ENCODE results near the gene SMYD3. TPM values are rescaled to one million over a fixed set of nuclear protein-coding genes. Genes with fewer than 3 reads are reported as not detected.

The SMYD3 gene
- total RNA-seq, 1 donor from 2014 or later = 23.8 TPM

DNA sequence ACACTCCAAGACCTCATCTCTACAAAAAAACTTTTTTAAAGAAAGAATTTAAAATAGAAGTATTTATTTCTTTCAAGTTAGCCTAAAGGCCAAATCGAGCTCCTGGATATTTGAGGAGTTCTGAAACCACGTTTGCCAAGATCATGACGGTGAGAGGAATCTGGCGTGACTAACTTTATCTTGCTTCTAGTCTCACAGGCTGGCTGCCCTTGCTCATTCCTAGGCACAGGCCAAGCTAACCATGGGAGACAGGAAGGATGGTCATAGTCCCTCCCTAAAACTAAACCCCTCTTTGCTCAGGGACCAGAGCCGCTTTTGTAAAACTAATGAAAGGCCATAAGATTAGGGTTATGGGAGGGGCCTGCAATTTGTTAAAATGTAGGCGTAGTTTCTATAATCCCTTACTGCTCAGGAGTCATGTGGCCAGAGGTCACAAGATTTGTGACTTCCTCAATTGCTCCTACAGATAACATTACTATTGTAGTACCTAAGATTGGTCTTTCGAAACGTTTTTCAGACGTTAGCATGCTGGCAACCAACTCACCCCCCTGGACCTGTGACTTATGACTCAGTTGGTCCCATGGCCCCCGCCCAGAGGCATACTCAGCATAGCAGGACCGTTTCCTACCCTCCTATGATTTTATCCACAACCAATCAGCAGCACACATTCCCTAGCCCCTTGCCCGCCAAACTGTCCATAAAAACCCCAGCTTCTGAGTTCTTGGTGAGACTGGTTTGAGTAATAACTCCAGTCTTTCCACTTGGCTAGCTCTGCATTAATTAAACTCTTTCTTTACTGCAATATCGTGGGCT is 425.0 kb downstream of the SMYD3 start:
- DNase-seq (ENCODE audit: low read depth) = no peak
- H3K4me3 ChIP-seq (ENCODE audit: low read depth, low read length) = no peak overlapping the region
- TF ChIP-seq CTCF (conservative IDR thresholded peaks at IDR 0.05; ENCODE audit: low read depth, low read length) = no peak

GRCh38 chr1:246081138-246081702 is 425.9 kb downstream of the SMYD3 start:
- DNase-seq (ENCODE audit: low read depth) = no peak
- TF ChIP-seq CTCF (conservative IDR thresholded peaks at IDR 0.05; ENCODE audit: low read depth, low read length) = no peak
- no peak overlapping the region for H3K4me3 ChIP-seq (ENCODE audit: low read depth, low read length)

- DNase-seq (ENCODE audit: low read depth) = no peak
- no peak for TF ChIP-seq CTCF (conservative IDR thresholded peaks at IDR 0.05; ENCODE audit: low read depth, low read length)
- H3K4me3 ChIP-seq (ENCODE audit: low read depth, low read length) = no peak overlapping the region
Observed at GRCh38 chr1:246080031-246080430, 427.0 kb downstream of the SMYD3 start.

DNA sequence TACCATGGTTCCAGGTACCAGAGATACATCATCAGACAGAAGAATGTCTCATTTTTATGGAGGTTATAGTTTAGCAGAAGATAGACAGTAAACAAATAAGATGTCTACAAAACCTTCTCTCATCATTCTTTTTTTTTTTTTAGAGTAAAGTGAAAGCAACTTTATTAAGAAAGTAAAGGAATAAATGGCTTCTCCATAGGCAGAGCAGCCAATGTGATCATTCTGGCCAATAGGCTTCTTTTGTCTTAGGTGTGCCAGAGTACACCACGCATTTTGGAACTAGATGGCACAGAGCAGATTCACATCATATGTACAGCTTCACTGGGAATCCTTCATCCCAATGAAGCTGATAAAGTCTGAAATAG is 428.2 kb downstream of the SMYD3 start:
- TF ChIP-seq CTCF (conservative IDR thresholded peaks at IDR 0.05; ENCODE audit: low read depth, low read length) = no peak

DNA sequence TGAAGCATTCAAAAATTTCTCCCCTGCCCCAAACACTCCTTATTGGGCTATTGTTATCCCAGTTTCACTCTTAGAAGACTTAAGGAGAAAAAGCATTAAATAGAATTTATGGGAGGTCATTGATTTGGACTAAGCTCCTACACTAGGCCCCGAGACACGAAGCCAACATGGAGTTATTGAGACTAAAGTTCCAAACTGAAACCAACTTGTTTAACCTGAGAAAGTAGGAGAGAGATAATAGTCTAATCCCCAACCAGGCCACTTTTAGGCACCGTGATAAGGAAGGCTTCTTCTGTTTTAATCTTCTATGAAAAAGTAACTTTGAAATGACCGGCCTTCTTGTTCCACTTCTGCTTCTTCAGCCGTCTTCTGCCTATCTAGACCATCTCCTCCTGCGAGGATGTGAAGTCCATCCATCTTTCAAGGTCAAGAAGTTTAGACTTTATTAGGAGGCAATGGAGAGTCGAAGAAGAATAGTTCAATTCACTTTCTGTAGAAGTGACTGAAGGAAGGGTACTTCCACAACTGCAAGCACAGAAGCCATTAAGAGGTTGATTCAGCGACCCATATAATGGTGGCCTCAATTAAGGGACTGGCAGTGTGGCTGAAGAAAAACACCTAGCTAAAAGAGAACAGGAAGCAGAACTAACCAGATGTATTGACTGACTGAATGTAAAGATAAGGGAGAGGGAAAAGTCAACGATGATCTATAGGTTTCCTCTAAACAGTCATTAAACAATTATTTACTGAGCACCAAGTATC is 428.8 kb downstream of the SMYD3 start:
- no peak for TF ChIP-seq CTCF (conservative IDR thresholded peaks at IDR 0.05; ENCODE audit: low read depth, low read length)
- DNase-seq (ENCODE audit: low read depth) = no peak
- no peak overlapping the region for H3K4me3 ChIP-seq (ENCODE audit: low read depth, low read length)

More for the DNA sequence above, 428.2 kb downstream of the SMYD3 start:
- no peak for DNase-seq (ENCODE audit: low read depth)
- H3K4me3 ChIP-seq (ENCODE audit: low read depth, low read length) = no peak overlapping the region

GRCh38 chr1:246077476-246077875 is 429.6 kb downstream of the SMYD3 start:
- TF ChIP-seq CTCF (conservative IDR thresholded peaks at IDR 0.05; ENCODE audit: low read depth, low read length) = no peak
- no peak for DNase-seq (ENCODE audit: low read depth)
- H3K4me3 ChIP-seq (ENCODE audit: low read depth, low read length) = no peak overlapping the region
